ENCODE data around the gene SYTL3. TPM values are rescaled to one million over a fixed set of nuclear protein-coding genes. Genes with fewer than 3 reads are reported as not detected.

SYTL3 gene
- total RNA-seq, 2 experiments from 2014 or later: 163 to 180 TPM

GRCh38 chr6:158624684-158625682, 24.9 kb upstream of the SYTL3 start:
- CTCF ChIA-PET: no interaction called here
- POLR2A ChIA-PET: no interaction called here
- Mint-ChIP-seq H3K9me3 (ENCODE audit: low read depth) (no peaks in the 10 kb centered on the region), H3K36me3 (ENCODE audit: low read depth) (peaks cover 46% of the 10 kb centered on the region), H3K27me3 (no peaks in the 10 kb centered on the region), H3K27ac (peak overlapping the region; percentile 11), H3K4me3 (no peak overlapping the region), H3K4me1 (peaks cover 22% of the 10 kb centered on the region)
- no peak for ATAC-seq
- intact Hi-C loops (cut with DNase I, micrococcal nuclease): no loop called here
- no peak for DNase-seq

DNA sequence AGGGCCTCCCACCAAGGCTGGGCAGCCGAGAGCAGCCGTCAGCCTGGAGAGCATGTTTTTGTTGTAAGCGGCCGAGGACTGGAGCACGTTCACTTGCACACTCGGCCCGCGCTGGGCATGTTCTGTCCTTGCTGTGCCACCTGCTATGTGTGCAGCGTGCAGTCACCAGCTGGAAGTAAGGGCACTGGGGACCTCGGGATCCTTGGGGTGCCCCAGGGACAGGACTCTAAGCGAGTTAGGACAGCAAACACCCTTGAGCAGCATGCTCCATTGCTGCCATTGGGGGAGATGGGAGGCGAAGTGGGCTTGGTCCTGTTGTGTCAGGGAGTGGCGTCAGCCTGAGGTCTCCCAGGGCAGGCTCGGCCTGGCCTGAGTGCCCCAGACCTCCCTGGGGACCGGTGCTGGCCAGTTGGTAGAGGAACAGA, 24.0 kb upstream of the SYTL3 start:
- ATAC-seq (no peak), DNase-seq (no peak)
- POLR2A ChIA-PET: no interaction called here
- Mint-ChIP-seq H3K9me3 (ENCODE audit: low read depth) (no peaks in the 10 kb centered on the region), H3K4me3 (no peak overlapping the region), H3K4me1 (peaks cover 30% of the 10 kb centered on the region), H3K27ac (no peak overlapping the region), H3K36me3 (ENCODE audit: low read depth) (peaks cover 46% of the 10 kb centered on the region), H3K27me3 (no peaks in the 10 kb centered on the region)
- CTCF ChIA-PET: no interaction called here
- intact Hi-C loops (cut with DNase I, micrococcal nuclease): no loop called here

- no peaks in the 10 kb centered on the region for H3K9me3 Mint-ChIP-seq (ENCODE audit: low read depth)
- CTCF ChIA-PET: no interaction called here
- H3K4me3 Mint-ChIP-seq: no peak overlapping the region
- peaks cover 36% of the 10 kb centered on the region for H3K4me1 Mint-ChIP-seq
- POLR2A ChIA-PET: no interaction called here
- H3K36me3 Mint-ChIP-seq (ENCODE audit: low read depth): peaks cover 50% of the 10 kb centered on the region
- peak overlapping the region; percentile 44 for H3K27ac Mint-ChIP-seq
- H3K27me3 Mint-ChIP-seq: no peaks in the 10 kb centered on the region
- no peak for ATAC-seq
- no peak for DNase-seq
- intact Hi-C loops (cut with DNase I, micrococcal nuclease): no loop called here
Measured at GRCh38 chr6:158626360-158627167, 23.3 kb upstream of the SYTL3 start.

DNA sequence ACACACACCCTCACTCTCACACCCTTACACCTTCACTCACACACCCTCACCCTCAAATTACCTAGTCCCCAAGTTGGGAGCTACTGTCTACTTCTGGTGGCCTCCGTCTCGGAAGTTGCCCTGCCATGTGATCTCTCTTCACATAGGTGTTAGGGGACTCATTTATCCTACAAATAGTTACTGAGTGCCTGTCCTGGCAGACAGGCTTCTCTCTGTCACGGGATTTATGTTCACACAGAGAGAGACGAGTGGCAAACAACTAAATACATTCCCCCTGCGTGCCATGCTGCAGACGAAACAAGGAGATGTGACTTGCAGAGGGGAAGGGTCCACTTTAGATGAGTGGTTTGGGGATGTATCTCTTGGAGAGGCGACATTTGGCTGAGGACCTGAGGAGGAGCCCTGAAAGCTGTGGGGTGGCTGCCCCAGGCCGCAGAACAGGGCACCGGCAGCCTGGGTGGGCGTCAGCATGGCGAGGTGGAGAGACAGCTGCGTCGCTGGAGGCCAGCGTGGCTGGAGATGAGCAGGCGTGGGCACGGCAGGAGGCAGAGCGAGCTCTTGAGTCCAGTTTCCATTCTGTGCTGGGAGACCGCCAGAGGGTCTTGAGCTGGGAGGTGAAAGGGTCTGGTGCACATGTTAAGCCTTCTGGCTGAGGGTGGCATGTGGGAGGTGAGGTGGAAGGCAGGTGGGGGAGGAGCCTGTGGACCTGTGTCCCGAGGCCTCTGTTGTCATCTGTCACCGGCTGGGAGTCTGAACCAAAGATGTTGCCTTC, 22.5 kb upstream of the SYTL3 start:
- DNase-seq: no peak
- ChIA-PET CTCF (no interaction called here), POLR2A (no interaction called here)
- Mint-ChIP-seq H3K27me3 (no peaks in the 10 kb centered on the region), H3K4me3 (no peak overlapping the region), H3K4me1 (peaks cover 40% of the 10 kb centered on the region), H3K36me3 (ENCODE audit: low read depth) (peaks cover 54% of the 10 kb centered on the region), H3K27ac (peak overlapping the region; percentile 44), H3K9me3 (ENCODE audit: low read depth) (no peaks in the 10 kb centered on the region)
- ATAC-seq: no peak
- intact Hi-C loops (cut with DNase I, micrococcal nuclease): no loop called here

DNA sequence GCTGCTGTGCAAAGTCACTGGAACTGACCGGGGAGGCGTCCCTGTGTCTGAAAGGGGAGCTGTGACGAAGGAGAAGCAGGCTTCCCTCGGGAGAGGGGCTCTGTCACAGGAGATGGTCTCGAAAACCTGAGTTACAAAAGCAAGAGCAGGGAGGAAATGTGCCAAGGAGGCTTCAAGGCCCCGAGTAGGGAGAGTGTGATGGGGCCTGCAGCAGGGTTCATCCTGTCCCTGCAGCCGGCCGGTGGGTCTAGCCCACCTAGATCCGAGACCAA, 22.0 kb upstream of the SYTL3 start:
- intact Hi-C loops (cut with DNase I, micrococcal nuclease): loop anchor here in 1 of 2 experiments (2.0 kb wide), 1 partner anchor 63 kb away; no protein-coding TSS in a partner anchor
- Mint-ChIP-seq H3K4me1 (peaks cover 36% of the 10 kb centered on the region), H3K4me3 (no peak overlapping the region), H3K36me3 (ENCODE audit: low read depth) (peaks cover 59% of the 10 kb centered on the region), H3K27ac (peak overlapping the region; percentile 44), H3K27me3 (no peaks in the 10 kb centered on the region), H3K9me3 (ENCODE audit: low read depth) (no peaks in the 10 kb centered on the region)
- no peak for DNase-seq
- no peak for ATAC-seq
- ChIA-PET CTCF (interaction anchor here (0.5 kb wide), 1 partner anchor 26 kb away, joined by 5 read pairs; no protein-coding TSS in a partner anchor), POLR2A (no interaction called here)

- H3K36me3 Mint-ChIP-seq (ENCODE audit: low read depth): peaks cover 61% of the 10 kb centered on the region
- DNase-seq (no peak), ATAC-seq (no peak)
- no peaks in the 10 kb centered on the region for H3K27me3 Mint-ChIP-seq
- H3K27ac Mint-ChIP-seq: no peak overlapping the region
- CTCF ChIA-PET: interaction anchor here (0.5 to 0.9 kb wide), 4 partner anchors 15 to 397 kb away, joined by 3 to 5 read pairs (median 3); no protein-coding TSS in a partner anchor
- POLR2A ChIA-PET: interaction anchor here (2.6 kb wide), 1 partner anchor 16 kb away, joined by 15 read pairs; the partner anchor contains the start of gene DYNLT1
- no peaks in the 10 kb centered on the region for H3K9me3 Mint-ChIP-seq (ENCODE audit: low read depth)
- intact Hi-C loops (cut with DNase I, micrococcal nuclease): loop anchor here in 1 of 2 experiments (2.0 kb wide), 1 partner anchor 62 kb away; no protein-coding TSS in a partner anchor
- H3K4me3 Mint-ChIP-seq: no peak overlapping the region
- peaks cover 37% of the 10 kb centered on the region for H3K4me1 Mint-ChIP-seq
Measured at GRCh38 chr6:158628542-158628941, 21.3 kb upstream of the SYTL3 start.

GRCh38 chr6:158629367-158630221, 20.3 kb upstream of the SYTL3 start:
- peak overlapping the region; percentile 69 for H3K27ac Mint-ChIP-seq
- intact Hi-C loops (cut with DNase I, micrococcal nuclease): loop anchor here in 1 of 2 experiments (2.0 kb wide), 1 partner anchor 61 kb away; no protein-coding TSS in a partner anchor
- peaks cover 60% of the 10 kb centered on the region for H3K36me3 Mint-ChIP-seq (ENCODE audit: low read depth)
- CTCF ChIA-PET: interaction anchor here (0.7 to 1.6 kb wide), 8 partner anchors 12 to 341 kb away, joined by 3 to 9 read pairs (median 3); partner anchors contain the start of gene DYNLT1
- ATAC-seq (peak; percentile 77), DNase-seq (peak; percentile 62)
- H3K4me3 Mint-ChIP-seq: no peak overlapping the region
- H3K4me1 Mint-ChIP-seq: peaks cover 38% of the 10 kb centered on the region
- no peaks in the 10 kb centered on the region for H3K9me3 Mint-ChIP-seq (ENCODE audit: low read depth)
- no peaks in the 10 kb centered on the region for H3K27me3 Mint-ChIP-seq
- POLR2A ChIA-PET: interaction anchor here (0.7 to 2.6 kb wide), 5 partner anchors 15 to 418 kb away, joined by 3 to 21 read pairs (median 4); partner anchors contain the start of genes DYNLT1 and SYTL3

GRCh38 chr6:158630938-158631616, 18.8 kb upstream of the SYTL3 start:
- H3K4me3 Mint-ChIP-seq: no peak overlapping the region

DNA sequence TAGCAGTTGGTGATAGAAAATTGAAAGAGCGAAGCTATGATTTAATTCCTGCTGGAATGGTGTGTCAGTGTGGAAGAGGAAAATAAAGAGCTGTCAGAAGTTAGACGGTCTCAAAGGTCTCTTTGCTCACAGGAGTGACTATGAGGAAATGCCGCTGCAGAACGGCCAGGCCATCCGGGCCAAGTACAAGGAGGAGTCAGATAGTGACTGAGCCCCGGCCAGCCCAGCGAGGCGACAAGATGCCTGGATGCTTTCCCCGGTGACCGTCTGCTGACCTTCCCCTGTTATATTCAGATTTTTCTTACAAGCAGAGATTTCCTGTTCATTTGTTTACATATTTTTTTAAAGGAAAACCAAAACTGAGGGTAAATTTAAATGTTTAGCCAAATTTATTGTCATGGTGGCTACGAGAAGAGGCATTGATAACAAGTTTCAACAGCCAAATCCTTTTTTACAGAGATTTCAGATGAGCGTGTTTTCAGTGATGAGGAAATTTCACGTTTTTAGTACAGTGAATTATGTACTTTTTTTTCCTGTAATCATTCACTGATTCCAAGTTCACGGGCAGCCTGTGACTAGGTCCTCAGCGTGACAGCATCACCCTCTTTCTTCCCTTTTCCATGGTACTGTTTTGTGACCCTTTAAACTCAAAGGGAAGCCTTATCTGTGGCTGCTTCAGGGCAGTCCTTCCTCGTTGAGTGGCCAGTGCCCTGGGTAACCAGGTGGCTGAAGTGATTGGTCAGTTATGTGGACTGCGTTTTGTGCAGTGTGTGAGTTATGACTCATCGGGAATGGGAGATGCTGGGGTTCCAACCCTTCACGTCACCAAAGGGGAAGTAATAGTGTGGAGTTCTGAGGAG, 17.9 kb upstream of the SYTL3 start:
- ATAC-seq: no peak
- peaks cover 56% of the 10 kb centered on the region for H3K4me1 Mint-ChIP-seq
- no peaks in the 10 kb centered on the region for H3K9me3 Mint-ChIP-seq (ENCODE audit: low read depth)
- POLR2A ChIA-PET: interaction anchor here (1.0 kb wide), 1 partner anchor 11 kb away, joined by 3 read pairs; no protein-coding TSS in a partner anchor
- CTCF ChIA-PET: interaction anchor here (0.6 to 1.0 kb wide), 3 partner anchors 8 to 59 kb away, joined by 3 to 4 read pairs (median 3); no protein-coding TSS in a partner anchor
- intact Hi-C loops (cut with DNase I, micrococcal nuclease): no loop called here
- H3K27me3 Mint-ChIP-seq: no peaks in the 10 kb centered on the region
- DNase-seq: no peak
- H3K27ac Mint-ChIP-seq: peak overlapping the region; percentile 69
- H3K36me3 Mint-ChIP-seq (ENCODE audit: low read depth): peaks cover 65% of the 10 kb centered on the region
- H3K4me3 Mint-ChIP-seq: no peak overlapping the region

More at GRCh38 chr6:158630938-158631616, 18.8 kb upstream of the SYTL3 start:
- H3K4me1 Mint-ChIP-seq: peaks cover 50% of the 10 kb centered on the region
- H3K36me3 Mint-ChIP-seq (ENCODE audit: low read depth): peaks cover 65% of the 10 kb centered on the region
- H3K9me3 Mint-ChIP-seq (ENCODE audit: low read depth): no peaks in the 10 kb centered on the region
- DNase-seq (no peak), ATAC-seq (no peak)
- intact Hi-C loops (cut with DNase I, micrococcal nuclease): no loop called here
- peak overlapping the region; percentile 69 for H3K27ac Mint-ChIP-seq
- POLR2A ChIA-PET: interaction anchor here (2.1 to 2.6 kb wide), 2 partner anchors 14 to 18 kb away, joined by 15 to 21 read pairs; partner anchors contain the start of genes DYNLT1 and SYTL3
- H3K27me3 Mint-ChIP-seq: no peaks in the 10 kb centered on the region
- CTCF ChIA-PET: interaction anchor here (0.8 to 1.6 kb wide), 8 partner anchors 8 to 340 kb away, joined by 3 to 9 read pairs (median 3); partner anchors contain the start of gene DYNLT1
